Measurements from ENCODE around the gene RFTN2. TPM values are rescaled to one million over a fixed set of nuclear protein-coding genes. Genes with fewer than 3 reads are reported as not detected.

RFTN2 gene
- total RNA-seq, 1 experiment from 2014 or later = not detected

GRCh38 chr2:197598450-197598849 is 76.9 kb downstream of the RFTN2 start:
- Histone ChIP-seq H3K4me3 (ENCODE audit: low read depth in 2 of 2, low read length in 2 of 2) (no peak overlapping the region), H3K27me3 (ENCODE audit: control insufficient read depth, insufficient read depth, low read length) (peaks cover 4% of the 10 kb centered on the region; the same call in 1 of the 2 replicates), H3K4me1 (ENCODE audit: control insufficient read depth, insufficient read depth, low read length) (no peaks in the 10 kb centered on the region), H3K36me3 (ENCODE audit: control insufficient read depth, insufficient read depth, low read length) (no peaks in the 10 kb centered on the region), H3K9me3 (ENCODE audit: control insufficient read depth, insufficient read depth, low read depth, low read length) (no peaks in the 10 kb centered on the region), H3K27ac (ENCODE audit: low read length) (no peak overlapping the region)
- ATAC-seq (no peak), DNase-seq (ENCODE audit: low read depth, low spot score) (no peak)
- intact Hi-C loops (cut with micrococcal nuclease; ENCODE audit: unreplicated experiment) = loop anchor here (10.0 kb wide), 1 partner anchor 176 kb away; no protein-coding TSS in a partner anchor
- TF ChIP-seq TCF7L2 (IDR thresholded peaks at IDR 0.05; ENCODE audit: low read depth, low read length) (no peak), REST (IDR thresholded peaks at IDR 0.05; ENCODE audit: insufficient read depth in 1 of 2, low read depth in 2 of 2, low read length in 1 of 2) (no peak), CTCF (IDR thresholded peaks at IDR 0.05) (no peak), SIN3A (IDR thresholded peaks at IDR 0.05; ENCODE audit: borderline replicate concordance, insufficient read depth, low read depth, low read length) (no peak), POLR2AphosphoS5 (IDR thresholded peaks at IDR 0.05; ENCODE audit: low read depth, low read length) (no peak)
- in situ Hi-C loops (cut with HindIII; ENCODE audit: low pct_unique_long_range_greater_than_20kb, low sequenced_read_pairs) = no loop called here
- no TSS peak for BruUV-seq (replicated peaks)
- ChIA-PET POLR2A (no interaction called here), CTCF (no interaction called here)

GRCh38 chr2:197597166-197597565 is 78.2 kb downstream of the RFTN2 start:
- DNase-seq (ENCODE audit: low read depth, low spot score) (no peak), ATAC-seq (no peak)
- CTCF ChIA-PET = no interaction called here
- POLR2A ChIA-PET = no interaction called here
- no peak overlapping the region for H3K27ac ChIP-seq (ENCODE audit: low read length)
- intact Hi-C loops (cut with micrococcal nuclease; ENCODE audit: unreplicated experiment) = loop anchor here (10.0 kb wide), 1 partner anchor 178 kb away; no protein-coding TSS in a partner anchor
- no peak for TF ChIP-seq TCF7L2 (IDR thresholded peaks at IDR 0.05; ENCODE audit: low read depth, low read length)
- TF ChIP-seq REST (IDR thresholded peaks at IDR 0.05; ENCODE audit: insufficient read depth in 1 of 2, low read depth in 2 of 2, low read length in 1 of 2) = no peak
- no peak for TF ChIP-seq SIN3A (IDR thresholded peaks at IDR 0.05; ENCODE audit: borderline replicate concordance, insufficient read depth, low read depth, low read length)
- TF ChIP-seq POLR2AphosphoS5 (IDR thresholded peaks at IDR 0.05; ENCODE audit: low read depth, low read length) = no peak
- TF ChIP-seq CTCF (IDR thresholded peaks at IDR 0.05) = no peak
- no peaks in the 10 kb centered on the region for H3K9me3 ChIP-seq (ENCODE audit: control insufficient read depth, insufficient read depth, low read depth, low read length)
- no peaks in the 10 kb centered on the region for H3K36me3 ChIP-seq (ENCODE audit: control insufficient read depth, insufficient read depth, low read length)
- no peaks in the 10 kb centered on the region for H3K4me1 ChIP-seq (ENCODE audit: control insufficient read depth, insufficient read depth, low read length)
- peaks cover 4% of the 10 kb centered on the region; the same call in 1 of the 2 replicates for H3K27me3 ChIP-seq (ENCODE audit: control insufficient read depth, insufficient read depth, low read length)
- no peak overlapping the region for H3K4me3 ChIP-seq (ENCODE audit: low read depth in 2 of 2, low read length in 2 of 2)
- no TSS peak for BruUV-seq (replicated peaks)
- in situ Hi-C loops (cut with HindIII; ENCODE audit: low pct_unique_long_range_greater_than_20kb, low sequenced_read_pairs) = no loop called here
